ENCODE data around the gene WBP1L.

The WBP1L gene

GRCh38 chr10:102813017-102813541 lies 69.3 kb downstream of the WBP1L start:
- TF ChIP-seq ZNF791 (tag by site-specific recombination; IDR thresholded peaks at IDR 0.05) (no peak), ZSCAN16 (tag by site-specific recombination; IDR thresholded peaks at IDR 0.05) (no peak), ZNF202 (tag by site-specific recombination; IDR thresholded peaks at IDR 0.05; ENCODE audit: borderline replicate concordance) (no peak), ZNF692 (tag by site-specific recombination; IDR thresholded peaks at IDR 0.05) (no peak), TRIM28 (IDR thresholded peaks at IDR 0.05; ENCODE audit: borderline replicate concordance, low read length) (no peak), HOXD13 (CRISPR knock-in tag; IDR thresholded peaks at IDR 0.05; ENCODE audit: borderline replicate concordance) (no peak), ELK4 (IDR thresholded peaks at IDR 0.05; ENCODE audit: borderline replicate concordance, low read depth, low read length) (no peak), ZNF433 (tag by site-specific recombination; IDR thresholded peaks at IDR 0.05; ENCODE audit: low read depth) (no peak), ZSCAN23 (tag by site-specific recombination; IDR thresholded peaks at IDR 0.05) (no peak), REST (tag by site-specific recombination; IDR thresholded peaks at IDR 0.05) (no peak), ZNF350 (tag by site-specific recombination; IDR thresholded peaks at IDR 0.05) (no peak), ZNF19 (tag by site-specific recombination; IDR thresholded peaks at IDR 0.05; ENCODE audit: low read depth) (no peak), SETDB1 (IDR thresholded peaks at IDR 0.05; ENCODE audit: insufficient read length, low read length) (no peak), ZSCAN18 (tag by site-specific recombination; IDR thresholded peaks at IDR 0.05) (no peak), IKZF3 (tag by site-specific recombination; IDR thresholded peaks at IDR 0.05) (no peak), ZNF391 (tag by site-specific recombination; IDR thresholded peaks at IDR 0.05; ENCODE audit: borderline replicate concordance, low read depth) (no peak), ZNF335 (tag by site-specific recombination; conservative IDR thresholded peaks at IDR 0.05) (no peak), YY2 (tag by site-specific recombination; IDR thresholded peaks at IDR 0.05) (no peak), ZNF776 (tag by site-specific recombination; IDR thresholded peaks at IDR 0.05; ENCODE audit: borderline replicate concordance) (no peak)
- POLR2A ChIA-PET: interaction anchor here (1.0 kb wide), 1 partner anchor 21 kb away, joined by 3 read pairs; no protein-coding TSS in a partner anchor
- Histone ChIP-seq H3K4me1 (ENCODE audit: control insufficient read depth, insufficient read depth, low read length) (peaks cover 11% of the 10 kb centered on the region), H3K27ac (ENCODE audit: extremely low read depth, low read depth, low read length) (no peak overlapping the region), H3K9me3 (ENCODE audit: control insufficient read depth, insufficient read depth, low read depth, low read length) (no peaks in the 10 kb centered on the region), H3K36me3 (ENCODE audit: control insufficient read depth in 2 of 2, insufficient read depth in 1 of 2, low read length in 2 of 2) (peaks cover 4 to 43% of the 10 kb centered on the region in 2 experiments; a peak in 2 of 3 replicates), H3K4me3 (ENCODE audit: low read depth, low read length) (no peak overlapping the region)
- CTCF ChIA-PET: no interaction called here
